Measurements from ENCODE around the gene ZKSCAN1.

GRCh38 chr7:99984593-99984992 is 30.8 kb upstream of the ZKSCAN1 start:
- TF ChIP-seq YY1 (IDR thresholded peaks at IDR 0.05; ENCODE audit: insufficient read depth, insufficient read length): no peak
- no peak for TF ChIP-seq ZNF274 (IDR thresholded peaks at IDR 0.05; ENCODE audit: low read depth, low read length)
